Mucosa of stomach (tissue), 1 donor: ENCODE data around the gene ZBTB21.

Source experiments
- H3K27me3 ChIP-seq: one replicate; pipeline ENCODE4 v1.7.0; 2013; ENCODE audit warnings: mild to moderate bottlenecking, low read length; ENCODE audit not compliant: control insufficient read depth, insufficient read depth
- H3K36me3 ChIP-seq: one replicate; pipeline ENCODE4 v1.7.0; 2013; ENCODE audit warnings: low read length; ENCODE audit not compliant: control insufficient read depth, insufficient read depth
- H3K4me1 ChIP-seq: one replicate; pipeline ENCODE4 v1.7.0; 2013; ENCODE audit warnings: mild to moderate bottlenecking, low read length; ENCODE audit not compliant: control insufficient read depth, insufficient read depth
- H3K4me3 ChIP-seq: one replicate; pipeline ENCODE4 v1.7.0; 2013; ENCODE audit warnings: low read length
- H3K9ac ChIP-seq: one replicate; pipeline ENCODE4 v1.7.0; 2013; ENCODE audit warnings: mild to moderate bottlenecking, low read length, moderate library complexity
- H3K9me3 ChIP-seq: one replicate; pipeline ENCODE4 v1.7.0; 2013; ENCODE audit warnings: mild to moderate bottlenecking, low read length, moderate library complexity; ENCODE audit not compliant: control insufficient read depth
- donor health status: Pancreatic carcinoma.

The ZBTB21 gene

DNA sequence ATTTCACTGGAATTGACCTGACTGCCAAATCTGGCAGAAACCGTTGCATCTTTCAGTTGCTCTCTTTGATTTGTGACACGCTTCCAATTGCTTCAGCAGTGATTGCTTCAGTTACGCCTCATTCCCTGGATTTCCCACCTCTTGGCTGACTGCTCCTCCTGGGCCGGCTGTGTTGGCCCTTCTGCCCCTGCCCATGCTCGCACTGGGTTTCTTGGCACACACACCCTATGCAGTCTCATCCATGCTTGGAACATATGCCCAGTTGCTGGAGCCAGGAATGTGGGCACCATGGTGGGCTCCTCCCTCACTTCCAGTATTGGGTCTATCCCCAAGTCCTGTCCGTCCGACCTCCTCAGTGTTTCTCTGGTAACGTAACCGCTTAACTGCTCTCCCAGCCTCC is 2.2 kb upstream of the ZBTB21 start:
- H3K9me3 ChIP-seq, result no peaks in the 10 kb centered on the region
- no peak overlapping the region for H3K4me3 ChIP-seq
- no peaks in the 10 kb centered on the region for H3K36me3 ChIP-seq
- no peaks in the 10 kb centered on the region for H3K4me1 ChIP-seq
- no peak overlapping the region for H3K9ac ChIP-seq
- no peaks in the 10 kb centered on the region for H3K27me3 ChIP-seq

DNA sequence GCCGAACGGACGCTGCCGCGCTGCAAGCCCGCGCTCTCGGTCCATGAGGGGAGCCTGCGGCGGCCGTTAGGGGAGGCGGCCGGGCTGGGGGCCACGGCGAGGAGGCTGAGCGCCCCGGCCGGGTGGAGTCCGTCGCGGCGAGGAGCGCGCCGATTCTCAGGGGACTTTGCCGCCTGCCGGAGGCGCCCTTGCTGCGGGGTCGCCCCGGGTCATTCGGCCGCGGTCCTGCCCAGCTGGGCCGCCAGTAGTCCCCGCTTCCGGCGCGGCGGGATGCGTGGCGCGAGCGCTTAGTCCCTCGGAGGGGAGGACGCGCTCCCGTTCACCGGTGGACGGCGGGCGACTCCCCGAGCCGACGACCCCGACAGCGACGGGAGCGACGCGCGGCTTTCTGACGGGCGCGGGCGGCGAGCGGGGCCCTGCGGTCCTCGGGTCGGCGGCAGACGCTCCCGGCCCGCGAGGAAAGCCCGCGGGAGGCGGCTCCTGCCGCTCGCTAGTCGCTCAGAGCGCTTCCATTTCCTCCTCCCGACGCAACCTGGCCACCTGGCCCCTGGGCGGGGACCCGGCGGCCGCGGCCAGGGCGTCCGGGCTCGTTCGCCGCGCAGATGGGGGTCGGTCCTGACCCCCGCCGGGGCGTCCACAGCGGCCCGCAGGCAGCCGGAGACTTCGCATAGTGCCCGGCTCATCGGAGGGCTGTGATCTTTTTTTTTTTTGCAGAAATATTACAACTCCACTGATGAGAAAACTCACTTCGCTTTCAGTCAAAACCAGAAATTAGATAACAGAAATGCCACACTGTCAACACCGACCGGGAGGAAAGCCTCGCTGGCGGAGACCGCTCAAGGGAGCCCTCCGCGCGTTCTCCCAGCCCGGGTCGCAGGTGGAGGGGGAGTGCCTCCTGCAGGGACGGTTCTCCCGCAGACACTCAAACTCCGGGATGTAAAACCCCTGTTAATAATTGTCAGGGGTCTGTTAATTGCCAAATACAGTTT is 641 bp upstream of the ZBTB21 start:
- Histone ChIP-seq H3K9ac (peak overlapping the region; percentile 85), H3K4me1 (no peaks in the 10 kb centered on the region), H3K9me3 (no peaks in the 10 kb centered on the region), H3K27me3 (no peaks in the 10 kb centered on the region), H3K4me3 (peak overlapping the region; percentile 57), H3K36me3 (no peaks in the 10 kb centered on the region)

DNA sequence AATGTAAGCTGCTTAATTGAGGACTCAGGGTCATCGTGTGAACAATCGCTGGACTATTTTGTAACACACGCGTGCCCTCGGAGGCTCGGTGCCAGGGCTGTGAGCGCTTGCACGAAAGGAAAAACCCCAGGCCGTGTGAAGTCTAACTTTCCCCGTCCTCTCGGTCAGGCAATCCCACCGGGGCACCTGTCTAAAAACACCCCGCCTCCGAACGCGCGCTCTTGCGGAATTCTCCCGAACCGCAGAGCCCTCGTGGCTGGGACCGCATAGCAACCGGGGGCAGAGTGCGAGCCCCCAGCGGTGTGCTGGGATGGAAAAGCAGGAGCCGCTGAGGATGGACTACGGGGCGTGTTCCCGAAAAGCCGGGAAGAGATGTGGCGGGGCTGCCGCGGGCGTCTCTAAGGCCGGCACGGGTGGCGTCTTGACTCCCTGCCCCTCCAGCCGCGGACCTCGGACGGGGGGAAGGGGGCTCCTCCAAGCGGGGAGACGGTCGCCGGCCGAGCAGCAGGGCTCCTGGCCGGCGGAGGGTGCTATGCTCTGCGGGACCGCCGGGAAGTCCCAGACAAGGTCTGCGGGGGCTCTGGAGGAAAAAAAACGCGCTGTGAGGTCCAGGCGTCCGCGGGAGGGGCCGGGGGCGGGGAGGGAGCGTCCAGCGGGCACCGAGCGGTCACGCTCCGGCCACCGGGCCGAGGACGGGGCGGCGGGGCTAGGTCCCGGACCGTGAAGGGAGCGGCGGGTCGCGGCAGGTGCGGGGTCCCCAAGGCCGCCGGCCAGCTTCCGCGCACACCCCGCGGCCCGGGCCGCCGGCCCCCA is 936 bp downstream of the ZBTB21 start:
- no peaks in the 10 kb centered on the region for H3K9me3 ChIP-seq
- H3K36me3 ChIP-seq, result no peaks in the 10 kb centered on the region
- H3K4me1 ChIP-seq, result no peaks in the 10 kb centered on the region
- H3K9ac ChIP-seq, result peak overlapping the region; percentile 96
- no peaks in the 10 kb centered on the region for H3K27me3 ChIP-seq
- H3K4me3 ChIP-seq, result peak overlapping the region; percentile 11

- Histone ChIP-seq H3K36me3 (no peaks in the 10 kb centered on the region), H3K27me3 (no peaks in the 10 kb centered on the region), H3K9me3 (no peaks in the 10 kb centered on the region), H3K9ac (no peak overlapping the region), H3K4me1 (peaks cover 4% of the 10 kb centered on the region), H3K4me3 (no peak overlapping the region)
Measured at GRCh38 chr21:42007356-42007940, 2.7 kb downstream of the ZBTB21 start.

GRCh38 chr21:42006765-42007164 is 3.4 kb downstream of the ZBTB21 start:
- Histone ChIP-seq H3K4me1 (peaks cover 5% of the 10 kb centered on the region), H3K36me3 (no peaks in the 10 kb centered on the region), H3K9ac (no peak overlapping the region), H3K4me3 (no peak overlapping the region), H3K27me3 (no peaks in the 10 kb centered on the region), H3K9me3 (no peaks in the 10 kb centered on the region)

- Histone ChIP-seq H3K36me3 (no peaks in the 10 kb centered on the region), H3K9ac (no peak overlapping the region), H3K27me3 (no peaks in the 10 kb centered on the region), H3K4me3 (no peak overlapping the region), H3K9me3 (no peaks in the 10 kb centered on the region), H3K4me1 (peaks cover 5% of the 10 kb centered on the region)
Measured at GRCh38 chr21:42004406-42005199, 5.6 kb downstream of the ZBTB21 start.

- no peaks in the 10 kb centered on the region for H3K36me3 ChIP-seq
- no peaks in the 10 kb centered on the region for H3K27me3 ChIP-seq
- H3K9ac ChIP-seq, result no peak overlapping the region
- no peaks in the 10 kb centered on the region for H3K9me3 ChIP-seq
- peaks cover 5% of the 10 kb centered on the region for H3K4me1 ChIP-seq
- H3K4me3 ChIP-seq, result no peak overlapping the region
Measured at GRCh38 chr21:42003051-42003461, 7.1 kb downstream of the ZBTB21 start.

DNA sequence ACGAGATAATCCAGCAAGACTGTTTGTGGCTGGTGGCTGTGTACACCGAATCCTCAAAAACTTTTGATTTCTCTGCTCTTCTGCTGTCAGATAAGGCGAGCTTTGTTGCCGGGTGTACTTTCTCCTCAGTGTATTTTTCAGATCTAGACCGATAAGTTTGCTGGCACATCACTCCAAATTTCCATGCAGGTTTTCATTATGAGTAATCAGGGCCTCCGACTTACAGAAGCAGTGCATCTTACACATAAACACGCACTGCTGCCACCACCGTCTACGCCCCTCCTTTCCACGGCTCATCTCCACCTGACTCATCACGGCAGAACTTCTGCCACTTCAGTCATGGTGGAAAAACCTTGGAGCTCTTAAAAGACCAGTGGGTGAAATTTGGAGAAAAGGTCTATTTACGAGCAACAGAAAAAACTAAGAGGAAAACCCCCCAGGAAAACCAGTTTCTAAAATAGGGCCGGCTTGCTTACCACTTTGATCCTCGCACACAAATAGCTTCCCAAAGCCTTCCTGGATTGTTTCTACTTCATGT is 7.7 kb downstream of the ZBTB21 start:
- no peaks in the 10 kb centered on the region for H3K9me3 ChIP-seq
- no peak overlapping the region for H3K9ac ChIP-seq
- no peaks in the 10 kb centered on the region for H3K36me3 ChIP-seq
- peaks cover 5% of the 10 kb centered on the region for H3K4me1 ChIP-seq
- H3K4me3 ChIP-seq, result no peak overlapping the region
- H3K27me3 ChIP-seq, result no peaks in the 10 kb centered on the region

- H3K4me1 ChIP-seq, result peaks cover 5% of the 10 kb centered on the region
- H3K9me3 ChIP-seq, result no peaks in the 10 kb centered on the region
- no peak overlapping the region for H3K9ac ChIP-seq
- H3K36me3 ChIP-seq, result no peaks in the 10 kb centered on the region
- no peak overlapping the region for H3K4me3 ChIP-seq
- no peaks in the 10 kb centered on the region for H3K27me3 ChIP-seq
Measured at GRCh38 chr21:42001781-42002180, 8.4 kb downstream of the ZBTB21 start.

- H3K36me3 ChIP-seq, result no peaks in the 10 kb centered on the region
- H3K9ac ChIP-seq, result no peak overlapping the region
- H3K4me3 ChIP-seq, result no peak overlapping the region
- H3K4me1 ChIP-seq, result peaks cover 5% of the 10 kb centered on the region
- no peaks in the 10 kb centered on the region for H3K9me3 ChIP-seq
- no peaks in the 10 kb centered on the region for H3K27me3 ChIP-seq
Measured at GRCh38 chr21:42000908-42001307, 9.3 kb downstream of the ZBTB21 start.

GRCh38 chr21:41997657-41998056 is 12.5 kb downstream of the ZBTB21 start:
- Histone ChIP-seq H3K27me3 (no peaks in the 10 kb centered on the region), H3K36me3 (peaks cover under 1% of the 10 kb centered on the region), H3K4me1 (peaks cover 2% of the 10 kb centered on the region), H3K9me3 (no peaks in the 10 kb centered on the region), H3K4me3 (no peak overlapping the region), H3K9ac (no peak overlapping the region)
